GM12873 (cell line): ENCODE data around the gene OSBPL5.

Experiments used
- TF ChIP-seq, protein P1 (sequence below): IDR thresholded peaks from 2 replicates; pipeline ENCODE4 v1.5.1; 2012; ENCODE audit warnings: low read depth, mild to moderate bottlenecking, moderate library complexity, low read length, control low read depth; ENCODE audit not compliant: insufficient read depth; ENCODE audit errors: missing control alignments

OSBPL5 gene

DNA sequence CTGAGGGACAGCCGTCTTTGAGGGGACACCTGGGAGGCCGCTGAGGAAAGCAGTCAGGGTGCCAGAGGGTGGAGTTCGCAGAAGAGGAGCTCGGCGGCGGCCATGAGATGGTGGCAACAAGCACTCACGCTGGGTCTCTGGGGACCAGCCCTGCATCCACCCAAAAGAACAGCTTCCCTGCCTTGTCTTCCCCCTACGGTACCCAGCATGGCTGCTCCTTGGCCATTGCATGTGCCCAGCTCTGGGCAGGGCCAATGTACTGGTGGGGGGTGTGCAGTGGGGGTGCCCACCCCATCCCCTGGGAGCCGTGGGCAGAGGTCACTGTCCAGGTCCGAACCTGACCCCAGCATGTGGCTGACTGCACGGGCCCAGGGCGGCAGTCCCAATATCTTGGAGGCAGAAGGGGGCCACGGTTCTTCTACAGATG lies 42.3 kb downstream of the OSBPL5 start:
- TF ChIP-seq, protein P1, sequence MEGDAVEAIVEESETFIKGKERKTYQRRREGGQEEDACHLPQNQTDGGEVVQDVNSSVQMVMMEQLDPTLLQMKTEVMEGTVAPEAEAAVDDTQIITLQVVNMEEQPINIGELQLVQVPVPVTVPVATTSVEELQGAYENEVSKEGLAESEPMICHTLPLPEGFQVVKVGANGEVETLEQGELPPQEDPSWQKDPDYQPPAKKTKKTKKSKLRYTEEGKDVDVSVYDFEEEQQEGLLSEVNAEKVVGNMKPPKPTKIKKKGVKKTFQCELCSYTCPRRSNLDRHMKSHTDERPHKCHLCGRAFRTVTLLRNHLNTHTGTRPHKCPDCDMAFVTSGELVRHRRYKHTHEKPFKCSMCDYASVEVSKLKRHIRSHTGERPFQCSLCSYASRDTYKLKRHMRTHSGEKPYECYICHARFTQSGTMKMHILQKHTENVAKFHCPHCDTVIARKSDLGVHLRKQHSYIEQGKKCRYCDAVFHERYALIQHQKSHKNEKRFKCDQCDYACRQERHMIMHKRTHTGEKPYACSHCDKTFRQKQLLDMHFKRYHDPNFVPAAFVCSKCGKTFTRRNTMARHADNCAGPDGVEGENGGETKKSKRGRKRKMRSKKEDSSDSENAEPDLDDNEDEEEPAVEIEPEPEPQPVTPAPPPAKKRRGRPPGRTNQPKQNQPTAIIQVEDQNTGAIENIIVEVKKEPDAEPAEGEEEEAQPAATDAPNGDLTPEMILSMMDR: no peak

DNA sequence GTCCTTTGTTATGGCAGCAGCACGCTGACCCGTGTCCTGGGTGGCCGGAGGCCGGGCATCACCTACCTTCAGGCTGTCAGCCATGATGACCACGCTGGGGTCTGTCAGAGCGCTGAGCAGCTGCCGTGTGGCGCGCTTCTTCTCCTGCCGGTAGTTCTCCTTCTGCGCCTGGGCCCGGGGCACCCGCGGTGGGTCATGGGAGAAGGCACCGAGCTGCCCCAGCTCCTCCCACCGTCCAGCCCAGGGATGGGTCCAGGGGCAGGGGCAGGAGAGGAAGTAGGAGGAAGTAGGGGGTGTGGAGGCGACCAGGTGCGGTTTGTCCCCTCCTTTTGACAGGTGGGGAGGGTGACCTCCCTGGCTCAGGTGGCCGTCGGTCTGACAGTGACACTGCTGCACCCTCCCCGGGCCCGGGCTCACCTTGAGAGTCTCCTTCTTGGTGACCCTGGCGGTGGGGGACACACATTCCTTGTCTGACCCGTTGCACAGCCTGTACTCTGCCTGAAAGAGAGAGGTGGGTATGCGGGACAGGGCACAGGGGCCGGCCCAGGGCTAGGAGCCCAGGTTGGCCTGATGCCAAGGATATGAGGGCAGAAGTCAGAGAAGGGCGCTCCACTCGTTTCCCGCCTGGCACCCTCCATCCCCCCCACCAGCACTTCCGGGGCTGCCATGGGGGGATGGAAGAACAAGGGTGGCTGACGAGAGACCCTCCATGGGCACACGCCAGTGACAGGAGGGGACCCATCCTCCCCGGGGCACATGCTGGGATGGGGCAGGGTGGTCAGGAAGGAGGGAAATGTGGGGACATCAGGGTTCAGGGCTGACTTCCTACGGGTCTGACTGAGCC lies 43.0 kb downstream of the OSBPL5 start:
- TF ChIP-seq, protein P1: no peak

DNA sequence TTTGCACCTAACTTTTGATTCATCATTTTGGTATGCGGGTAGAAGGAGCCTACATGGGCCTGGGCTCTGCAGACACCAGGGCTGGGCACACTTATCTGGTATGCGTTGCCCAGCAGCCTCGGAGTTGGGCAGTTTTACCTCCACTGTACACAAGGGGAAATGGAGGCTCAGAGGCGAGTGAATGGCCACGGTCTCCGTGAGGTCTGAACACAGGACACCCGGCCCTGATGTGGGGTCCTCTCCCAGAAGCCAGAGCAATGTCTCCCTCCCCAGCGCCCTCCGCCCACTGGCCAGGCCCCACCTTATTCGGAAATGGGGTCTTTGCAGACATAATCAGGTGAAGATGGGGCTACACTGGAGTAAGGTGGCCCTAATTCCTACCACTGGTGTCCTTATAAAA lies 43.7 kb downstream of the OSBPL5 start:
- TF ChIP-seq, protein P1: no peak

DNA sequence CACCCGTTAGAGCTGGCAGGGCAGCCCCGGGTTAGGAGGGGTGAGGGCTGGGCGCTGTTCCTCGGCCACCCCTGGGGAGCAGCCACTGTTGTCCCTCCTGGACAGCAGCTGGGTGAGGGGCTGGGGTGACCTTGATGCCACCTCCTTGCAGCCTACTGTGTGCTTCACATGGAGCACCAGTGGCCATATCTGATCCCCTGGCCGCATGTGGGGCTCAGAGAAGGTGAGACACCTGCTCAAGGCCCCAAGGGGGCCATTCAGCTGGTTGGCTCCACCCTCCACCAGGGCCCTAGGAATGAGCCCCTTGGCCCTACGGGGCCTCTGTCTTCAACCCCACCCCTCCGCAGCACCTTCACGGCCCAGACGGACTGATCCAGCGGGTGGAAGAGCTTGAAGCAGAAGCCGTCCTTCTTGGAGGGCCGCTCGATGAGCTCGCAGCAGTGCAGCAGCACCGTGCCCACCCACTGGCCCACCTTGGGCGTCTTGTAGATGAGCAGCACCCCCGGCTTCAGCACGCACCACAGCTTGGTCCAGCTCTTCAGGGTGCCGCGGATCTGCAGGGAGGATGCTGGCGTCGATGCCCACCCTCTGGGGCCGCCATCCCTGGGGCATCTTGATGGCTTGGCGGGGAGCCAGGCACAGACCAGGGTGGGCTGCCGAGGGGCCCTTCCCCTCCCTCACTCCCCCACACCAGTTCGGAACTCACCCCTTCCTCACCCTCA lies 44.9 kb downstream of the OSBPL5 start:
- TF ChIP-seq, protein P1: no peak

DNA sequence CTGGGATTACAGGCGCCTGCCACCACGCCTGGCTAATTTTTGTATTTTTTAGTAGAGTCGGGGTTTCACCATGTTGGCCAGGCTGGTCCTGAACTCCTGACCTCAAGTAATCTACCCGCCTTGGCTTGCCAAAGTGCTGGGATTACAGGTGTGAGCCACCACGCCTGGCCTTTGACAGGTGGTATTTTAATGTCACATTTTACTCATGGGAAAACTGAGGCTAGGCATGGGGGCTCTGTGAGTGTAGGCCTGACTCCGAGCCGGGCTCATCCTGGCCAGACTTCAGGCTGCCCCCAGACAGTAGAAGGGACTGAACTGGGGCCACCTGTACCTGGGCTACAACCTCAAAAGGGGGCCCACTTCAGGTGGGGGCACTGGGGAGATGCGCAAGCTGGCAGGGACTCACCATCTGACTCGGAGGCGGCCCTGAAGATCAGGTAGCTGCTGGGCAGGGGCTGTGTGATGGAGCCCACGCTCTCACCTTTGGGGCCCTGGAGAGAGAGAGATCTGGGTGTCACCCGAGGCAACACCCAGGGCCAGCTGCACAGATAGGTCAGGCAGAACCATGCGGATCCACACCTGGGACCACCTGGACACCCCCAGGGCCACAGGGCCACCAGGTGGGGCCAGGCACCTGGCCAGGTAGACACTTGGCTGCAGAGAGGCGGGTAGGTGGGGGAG lies 45.8 kb downstream of the OSBPL5 start:
- TF ChIP-seq, protein P1: no peak

DNA sequence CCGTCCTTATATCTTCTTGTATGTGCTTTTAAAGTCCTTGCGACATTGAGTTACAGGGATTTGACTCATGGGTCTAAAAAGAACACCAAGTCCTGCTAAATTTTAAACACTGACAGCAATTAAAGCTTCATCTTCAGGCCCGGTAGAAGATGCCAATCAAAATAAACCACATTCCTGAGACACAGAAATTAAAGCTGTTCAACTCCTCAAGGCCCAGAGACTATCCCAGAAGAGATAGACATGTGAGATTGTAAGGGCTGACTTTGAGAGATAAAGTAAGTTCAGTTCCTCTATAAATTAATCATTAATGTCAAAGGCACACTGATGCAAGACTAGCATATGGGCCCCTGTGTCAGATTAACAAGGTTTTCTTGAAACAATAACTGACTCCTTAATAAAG lies 49.8 kb downstream of the OSBPL5 start:
- TF ChIP-seq, protein P1: no peak
